GM19328 (cell line): ENCODE data around the gene SH2D2A.

Experiments used
- ATAC-seq: cut with Tn5 transposase; IDR thresholded peaks from one replicate; pipeline ENCODE4 v1.9.1; 2021; ENCODE audit warnings: mild to moderate bottlenecking, moderate library complexity; ENCODE audit not compliant: unreplicated experiment

SH2D2A gene

DNA sequence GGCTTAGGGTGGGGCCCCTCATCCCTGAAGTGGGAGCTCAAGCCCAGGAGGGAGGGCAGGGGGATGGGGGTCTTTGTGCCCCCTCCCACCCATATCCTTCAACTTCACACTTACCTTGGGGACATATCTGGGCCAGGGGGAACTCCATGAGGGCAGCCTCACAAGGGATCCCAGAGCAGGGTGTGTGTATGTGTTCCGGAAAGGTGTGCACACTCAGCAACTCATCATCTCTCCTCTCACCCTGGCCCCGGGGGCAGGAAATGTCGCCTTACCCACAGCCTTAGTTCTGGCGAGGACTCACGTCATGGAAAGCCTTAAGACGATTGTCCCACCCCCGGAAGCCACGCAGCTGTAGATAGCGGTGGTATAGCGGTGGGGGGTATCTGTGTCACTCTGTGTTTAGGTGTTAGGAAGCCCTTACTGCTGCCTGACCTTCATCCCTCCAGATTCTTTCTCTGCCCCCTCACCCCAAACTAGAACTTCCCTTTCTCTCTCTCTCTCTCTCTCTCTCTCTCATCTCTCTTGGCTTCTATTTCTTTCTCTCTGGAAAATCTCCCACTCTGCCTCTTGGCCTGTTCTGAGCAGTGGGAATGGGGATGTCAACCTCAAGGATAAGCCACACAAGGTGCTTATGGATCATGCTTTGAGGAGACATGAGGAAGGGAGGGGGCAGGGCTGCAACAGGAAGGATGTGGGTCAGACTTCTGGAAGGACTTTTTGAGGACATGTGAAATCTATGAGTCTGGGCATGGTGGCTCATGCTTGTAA lies at the start of gene SH2D2A:
TSS of gene SH2D2A (minus strand) at position 288 of the 768 bp plus-strand sequence. CDS start at position 148, 140 bp downstream.
- no peak for ATAC-seq

DNA sequence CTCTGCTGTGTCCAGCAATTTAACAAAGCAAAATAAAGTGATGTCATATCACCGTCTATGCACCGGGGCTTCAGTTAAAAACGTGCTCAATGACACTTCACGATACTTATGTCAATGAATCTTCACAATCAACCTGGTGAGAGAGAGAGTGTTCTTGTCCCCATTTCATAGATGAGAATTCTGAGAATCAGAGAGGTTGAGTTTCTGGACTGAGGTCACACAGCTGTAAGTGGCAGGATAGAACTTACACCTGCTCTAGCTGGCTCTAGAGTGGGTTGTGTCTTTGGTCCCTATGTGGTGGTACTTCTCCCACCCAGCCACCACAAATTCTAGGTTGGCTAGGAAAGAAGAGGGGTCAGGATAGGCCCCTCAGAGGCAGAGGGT lies 49.2 kb upstream of the SH2D2A start:
- ATAC-seq: no peak

DNA sequence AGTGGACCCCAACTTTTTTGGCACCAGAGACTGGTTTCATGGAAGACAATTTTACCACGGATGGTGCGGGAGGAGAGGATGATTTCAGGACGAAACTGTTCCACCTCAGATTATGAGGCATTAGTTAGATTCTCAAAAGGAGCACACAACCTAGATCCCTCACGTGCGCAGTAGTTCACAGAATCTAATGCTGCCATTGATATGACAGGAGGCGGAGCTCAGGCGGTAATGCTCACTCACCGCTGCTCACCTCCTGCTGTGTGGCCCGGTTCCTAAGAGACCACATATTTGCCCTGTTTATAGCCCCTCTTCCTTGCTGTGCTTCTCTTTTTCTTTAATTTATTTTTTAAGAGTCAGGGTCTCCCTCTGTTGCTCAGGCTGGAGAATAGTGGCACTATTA lies 48.6 kb upstream of the SH2D2A start:
- ATAC-seq: no peak

DNA sequence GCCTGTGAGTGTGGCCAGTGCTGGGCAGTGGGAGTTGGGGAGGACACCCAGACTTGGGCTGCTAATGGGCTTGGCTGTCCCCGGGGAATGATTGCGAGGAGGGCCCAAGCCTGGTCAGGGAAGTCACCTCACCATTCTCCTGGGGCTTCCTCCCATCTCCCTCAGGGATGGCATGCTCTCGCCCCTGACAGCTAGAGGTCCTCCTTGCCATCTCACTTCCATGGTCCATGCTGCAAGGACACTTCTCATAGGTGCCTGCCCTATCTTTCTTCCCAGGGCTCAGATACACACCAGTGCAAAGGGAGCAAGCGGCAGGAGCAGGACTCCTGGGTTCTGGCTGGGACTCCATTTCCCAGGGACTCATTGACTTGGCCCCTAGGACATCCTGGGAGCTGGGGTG lies 48.1 kb upstream of the SH2D2A start:
- no peak for ATAC-seq

DNA sequence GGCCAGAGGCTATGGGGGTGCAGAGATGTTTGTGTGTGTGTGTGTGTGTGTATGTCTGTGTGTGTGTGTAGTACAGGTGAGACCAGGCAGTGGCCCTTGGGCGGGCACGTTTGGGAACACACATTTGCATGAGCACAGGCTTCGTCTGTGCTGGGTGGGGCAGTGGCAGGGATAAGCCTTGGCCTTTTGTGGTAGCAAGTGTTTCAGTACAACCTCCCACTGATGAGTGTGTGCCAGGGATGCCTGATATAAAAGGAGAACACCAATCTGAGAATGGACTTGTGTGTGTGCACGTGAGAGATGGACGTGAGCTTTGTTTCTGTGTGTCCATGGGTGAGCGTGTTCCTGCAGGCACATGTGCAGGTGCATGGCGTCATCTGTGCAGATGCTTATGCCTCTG lies 47.0 kb upstream of the SH2D2A start:
- ATAC-seq: no peak

DNA sequence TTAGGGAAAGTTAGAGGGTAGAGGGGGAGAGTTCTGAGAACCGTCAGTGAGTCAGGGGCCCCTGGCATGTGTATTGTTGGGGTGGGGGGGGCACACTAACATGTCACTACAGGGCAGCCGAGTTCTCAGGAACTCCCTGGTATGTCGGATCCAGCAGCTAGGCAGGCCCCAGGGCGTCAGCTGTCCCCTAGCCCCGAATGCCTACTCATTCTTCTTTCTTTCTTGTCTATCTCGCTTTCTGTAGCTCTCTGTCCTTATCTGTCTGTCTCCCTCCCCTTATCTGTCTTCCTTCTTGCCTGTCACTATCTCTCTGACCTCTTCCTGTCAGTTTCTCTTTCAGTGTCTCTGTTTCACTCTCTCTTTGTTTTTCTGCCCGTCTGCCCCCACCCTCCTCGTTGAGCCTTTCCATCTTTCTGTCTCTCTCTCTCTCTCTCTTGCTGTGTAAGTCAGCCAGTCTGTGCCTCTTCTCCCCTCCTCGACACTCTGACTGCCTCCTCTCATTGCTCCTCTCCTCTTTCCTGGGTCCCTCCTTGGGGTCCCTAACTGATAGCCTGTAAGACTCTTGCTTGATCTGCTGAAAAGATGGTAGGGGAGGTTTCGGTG lies 46.5 kb upstream of the SH2D2A start:
- ATAC-seq: no peak

DNA sequence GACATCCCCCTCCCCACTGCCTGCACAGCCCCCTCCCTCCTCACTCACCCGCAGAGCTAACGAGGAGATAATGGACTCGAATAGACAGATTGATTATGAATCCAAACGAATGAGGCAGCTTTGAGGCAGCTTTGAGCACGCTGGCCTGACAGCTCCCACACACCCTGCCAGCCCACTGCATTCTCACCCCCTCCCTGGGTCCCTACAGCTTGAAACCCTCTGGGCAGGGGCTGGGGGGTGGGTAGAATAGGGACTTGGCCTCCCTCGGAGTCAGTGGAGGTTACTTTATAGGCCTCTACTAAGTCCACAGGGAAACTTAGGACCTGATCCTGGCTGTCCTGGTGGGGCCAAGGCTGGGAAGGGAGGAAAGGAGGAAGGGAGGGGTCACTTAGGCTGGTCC lies 45.9 kb upstream of the SH2D2A start:
- no peak for ATAC-seq

DNA sequence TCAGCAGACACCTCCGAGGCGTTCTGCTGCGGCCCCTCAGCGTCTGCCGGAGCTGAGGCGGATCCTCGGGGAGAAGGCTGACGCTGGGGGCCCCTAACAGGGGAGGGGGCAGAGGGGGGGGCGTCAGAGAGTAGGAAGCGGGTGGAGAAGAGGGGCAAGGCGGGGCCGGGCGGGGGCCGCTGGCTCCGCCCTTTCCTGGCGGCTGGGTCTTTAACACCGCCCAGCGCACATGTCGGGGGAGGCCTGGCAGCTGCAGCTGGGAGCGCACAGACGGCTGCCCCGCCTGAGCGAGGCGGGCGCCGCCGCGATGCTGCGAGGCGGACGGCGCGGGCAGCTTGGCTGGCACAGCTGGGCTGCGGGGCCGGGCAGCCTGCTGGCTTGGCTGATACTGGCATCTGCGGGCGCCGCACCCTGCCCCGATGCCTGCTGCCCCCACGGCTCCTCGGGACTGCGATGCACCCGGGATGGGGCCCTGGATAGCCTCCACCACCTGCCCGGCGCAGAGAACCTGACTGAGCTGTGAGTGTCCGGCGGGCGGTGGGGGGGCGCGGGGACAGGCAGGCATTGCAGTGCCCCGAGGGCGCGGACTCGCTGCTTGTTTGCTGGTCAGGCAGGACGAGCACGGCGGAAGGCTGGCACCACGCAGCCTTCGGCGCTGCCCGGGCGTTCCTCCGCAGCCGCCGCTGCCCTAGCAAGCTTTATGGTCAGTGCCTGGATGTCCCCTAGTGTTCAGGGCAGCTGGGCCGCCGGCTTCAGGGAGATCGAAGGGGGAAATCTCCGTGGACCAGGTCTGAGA lies 44.2 kb upstream of the SH2D2A start, which contains the start of gene NTRK1:
TSS of gene NTRK1 (plus strand) at position 238 of the 796 bp plus-strand sequence. CDS start at position 308, 70 bp downstream.
- ATAC-seq: no peak

DNA sequence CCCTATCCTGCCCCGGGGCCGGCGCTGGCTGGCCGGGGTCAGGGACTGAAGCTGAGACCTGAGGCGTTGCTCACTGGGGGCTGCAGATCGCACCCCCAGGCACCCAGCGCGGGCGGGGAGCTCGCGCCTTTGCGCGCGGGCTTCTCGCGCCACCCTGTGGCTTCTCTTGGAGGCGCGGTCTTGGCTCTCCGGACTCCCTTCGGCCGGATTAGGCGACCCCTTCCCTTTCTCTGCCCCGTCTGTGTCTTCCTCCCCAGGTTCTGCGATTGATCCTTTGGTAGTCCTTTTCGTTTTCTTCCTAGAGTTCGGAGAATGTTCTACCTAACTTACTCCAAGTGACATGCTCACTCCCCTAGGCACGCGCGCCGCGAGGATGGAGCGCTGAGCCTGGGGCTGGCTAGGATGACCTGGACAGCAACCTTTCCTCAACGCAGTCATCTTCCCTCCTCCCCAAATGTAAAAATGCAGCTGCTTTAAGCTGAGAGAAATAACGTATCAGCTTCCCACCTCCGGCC lies 43.5 kb upstream of the SH2D2A start:
- no peak for ATAC-seq

DNA sequence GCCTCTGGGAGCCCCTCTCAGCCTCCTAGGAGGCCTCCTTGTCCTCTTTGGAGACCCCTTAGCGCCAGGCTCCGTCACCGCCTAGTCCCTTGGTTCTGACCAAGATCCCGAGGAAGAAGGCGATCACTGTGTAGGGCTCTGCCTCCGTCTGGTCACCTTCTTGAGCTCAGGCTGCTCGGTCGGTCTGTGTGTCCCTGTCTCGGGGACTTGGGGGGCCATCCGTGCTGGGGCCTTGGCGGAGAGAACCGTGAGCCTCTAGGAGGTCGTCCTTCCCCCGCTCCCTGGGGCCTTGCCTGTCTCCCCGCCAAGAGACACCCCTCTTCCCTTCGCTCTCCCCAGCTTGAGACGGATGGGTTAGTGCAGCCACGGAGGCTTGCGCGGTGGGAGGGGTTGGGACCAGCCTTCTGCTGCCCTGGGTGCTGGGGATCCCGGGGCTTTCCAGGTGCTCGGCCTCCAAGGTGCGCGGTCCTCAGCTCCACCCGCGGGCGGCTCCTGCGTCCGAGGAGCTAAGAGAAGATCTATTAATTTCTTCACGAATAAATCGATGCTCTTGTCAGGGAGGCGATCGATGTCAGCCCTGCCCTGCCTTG lies 43.0 kb upstream of the SH2D2A start:
- ATAC-seq: no peak

DNA sequence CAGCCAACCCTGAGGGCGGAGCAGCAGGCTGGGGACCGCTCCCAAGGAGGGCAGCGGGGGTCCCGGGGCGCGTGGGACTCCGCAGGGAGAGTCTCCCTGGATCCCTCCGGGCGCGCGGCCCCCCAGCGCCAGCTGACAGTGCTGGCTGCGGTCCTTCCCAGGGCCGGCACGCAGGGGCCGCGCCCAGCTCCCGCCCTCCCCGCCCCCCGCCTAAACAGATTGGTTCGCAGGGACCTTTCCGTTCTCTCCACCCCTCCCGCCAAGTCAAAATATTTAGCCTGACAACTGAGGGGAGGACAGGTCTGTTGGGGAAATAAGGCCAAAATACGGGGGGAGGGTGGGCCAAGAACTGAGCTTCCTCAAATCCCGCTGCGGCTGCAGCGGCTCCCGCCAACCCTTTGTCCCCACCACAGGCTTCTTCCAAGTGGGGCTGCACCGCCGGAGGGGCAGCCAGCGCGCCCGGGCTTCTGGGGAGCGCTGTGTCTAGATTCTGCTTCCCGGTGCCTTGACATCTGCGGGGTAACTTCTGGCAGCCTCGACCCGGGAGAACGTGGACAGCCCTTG lies 42.4 kb upstream of the SH2D2A start, which contains the start of gene INSRR:
TSS of gene INSRR (minus strand) at position 159 of the 564 bp plus-strand sequence. CDS start 496 bp downstream, outside the sequence.
- no peak for ATAC-seq

DNA sequence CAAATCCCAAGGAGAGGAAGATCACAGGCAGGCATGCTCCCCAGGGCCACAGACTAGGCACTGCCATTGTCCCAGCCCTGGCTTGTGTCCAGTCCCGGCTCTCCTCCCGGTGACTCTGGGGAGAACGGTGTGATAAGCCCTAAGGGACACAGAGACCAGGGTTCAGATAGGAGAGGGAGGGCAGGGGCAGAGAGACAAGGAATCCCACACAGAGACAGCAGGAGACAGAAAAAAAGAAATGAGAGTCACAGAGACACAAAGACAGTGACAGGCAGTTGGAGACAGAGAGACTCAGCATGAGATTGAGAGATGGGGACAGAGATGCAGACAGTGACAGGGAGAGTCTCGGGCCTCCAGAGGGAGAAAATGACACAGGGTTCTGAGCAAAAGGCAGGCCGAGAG lies 41.9 kb upstream of the SH2D2A start:
- no peak for ATAC-seq

DNA sequence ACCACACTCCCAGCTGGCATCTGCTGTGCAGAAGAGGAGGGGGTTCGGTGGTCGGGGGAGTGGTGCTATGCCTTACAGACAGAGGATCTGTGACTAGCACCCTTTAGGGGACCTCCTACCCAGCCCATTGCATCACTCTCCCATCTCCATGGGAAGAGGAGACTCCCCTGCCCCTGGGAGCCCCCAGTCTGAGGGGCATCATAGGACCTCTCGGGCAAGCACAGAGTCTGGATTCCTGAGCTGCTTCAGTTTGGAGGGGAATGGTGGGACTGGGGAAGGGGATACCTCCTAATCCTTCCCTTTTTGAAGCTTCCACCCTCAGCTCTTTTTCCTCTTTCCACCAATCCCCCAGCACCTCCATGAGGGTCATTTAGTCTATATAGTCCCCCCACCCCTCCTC lies 40.9 kb upstream of the SH2D2A start:
- ATAC-seq: no peak

DNA sequence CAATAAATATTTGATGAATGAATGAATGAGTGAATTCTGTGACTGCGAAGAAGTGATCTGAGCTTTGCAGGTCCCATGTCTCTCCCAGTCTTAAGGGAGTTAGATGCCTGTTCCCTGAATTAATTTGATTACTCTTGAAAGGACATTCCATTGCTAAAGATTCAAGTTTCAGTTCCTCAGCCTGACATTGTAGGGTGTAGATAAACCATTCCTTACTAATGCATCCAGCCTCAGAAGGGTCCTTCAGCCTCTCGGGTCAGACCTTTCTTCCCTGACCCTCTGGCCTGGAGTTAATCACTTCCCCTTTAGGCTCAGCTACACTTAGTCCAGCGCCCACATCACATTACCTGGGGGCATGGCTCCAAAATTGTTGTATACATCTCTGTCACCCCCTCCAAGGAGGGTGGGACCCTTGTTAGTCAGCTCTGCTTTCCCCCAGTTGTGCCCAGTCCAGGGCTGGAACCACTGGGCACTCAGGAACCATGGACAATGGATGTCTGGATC lies 39.7 kb upstream of the SH2D2A start:
- ATAC-seq: no peak

DNA sequence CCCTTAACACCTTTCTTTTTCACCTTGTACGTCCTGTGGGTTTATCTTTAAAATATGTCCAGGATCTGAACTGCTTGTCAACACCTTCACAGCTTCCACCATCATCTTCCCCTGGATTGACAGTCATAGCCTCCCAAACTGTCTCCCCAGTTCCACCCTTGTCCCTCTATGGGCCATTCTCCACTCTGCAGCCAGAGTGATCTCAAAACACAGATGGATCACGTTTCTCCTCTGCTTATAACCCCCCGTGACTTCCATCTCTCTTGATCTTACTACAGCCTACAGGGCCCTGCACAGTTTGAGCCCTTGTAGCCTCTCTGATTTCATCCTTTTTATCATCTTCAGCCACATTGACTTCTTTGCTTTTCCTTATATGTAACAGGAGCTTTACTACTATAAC lies 38.0 kb upstream of the SH2D2A start:
- ATAC-seq: no peak

DNA sequence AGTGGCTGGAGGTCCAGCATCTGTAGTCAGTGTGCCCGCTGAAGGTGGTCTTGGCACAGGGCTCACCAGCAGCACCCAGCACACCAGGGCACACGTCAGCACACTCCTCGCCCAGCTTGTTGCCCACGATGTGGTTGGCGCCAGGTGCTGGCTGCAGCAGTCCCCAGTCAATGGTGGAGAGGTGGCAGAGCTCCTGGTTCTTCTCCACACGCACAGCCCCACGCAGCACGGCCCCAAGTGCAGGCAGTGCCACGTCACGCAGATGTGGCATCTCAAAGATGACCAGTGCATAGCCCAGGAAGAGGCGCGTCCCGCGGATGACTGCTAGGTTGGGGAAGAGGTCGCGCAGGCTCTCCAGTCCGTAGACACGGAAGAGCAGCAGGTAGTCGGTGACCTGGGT lies 37.1 kb upstream of the SH2D2A start:
- no peak for ATAC-seq

DNA sequence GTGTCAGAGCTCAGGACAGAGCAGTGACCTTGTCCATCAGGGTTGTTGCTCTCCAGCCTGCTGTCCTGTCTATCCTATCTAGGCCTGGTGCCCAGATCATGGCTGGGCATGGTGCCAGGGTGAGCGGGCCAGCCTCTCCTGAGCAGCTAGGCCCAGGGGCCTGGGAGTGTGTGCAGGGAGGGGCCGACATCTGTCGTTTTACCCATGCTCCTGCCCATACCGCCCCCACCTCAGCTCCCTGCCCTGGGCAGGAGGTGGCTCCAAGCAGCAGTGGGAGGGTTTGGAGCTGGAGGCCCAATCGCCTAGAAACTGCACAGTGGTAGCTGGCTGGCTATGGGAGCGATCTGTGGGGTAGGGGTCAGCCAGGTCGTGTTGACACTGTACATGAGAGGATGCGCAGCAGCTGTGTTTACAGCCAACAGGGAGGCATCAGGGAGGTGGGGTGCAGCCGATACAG lies 35.8 kb upstream of the SH2D2A start:
- ATAC-seq: no peak

DNA sequence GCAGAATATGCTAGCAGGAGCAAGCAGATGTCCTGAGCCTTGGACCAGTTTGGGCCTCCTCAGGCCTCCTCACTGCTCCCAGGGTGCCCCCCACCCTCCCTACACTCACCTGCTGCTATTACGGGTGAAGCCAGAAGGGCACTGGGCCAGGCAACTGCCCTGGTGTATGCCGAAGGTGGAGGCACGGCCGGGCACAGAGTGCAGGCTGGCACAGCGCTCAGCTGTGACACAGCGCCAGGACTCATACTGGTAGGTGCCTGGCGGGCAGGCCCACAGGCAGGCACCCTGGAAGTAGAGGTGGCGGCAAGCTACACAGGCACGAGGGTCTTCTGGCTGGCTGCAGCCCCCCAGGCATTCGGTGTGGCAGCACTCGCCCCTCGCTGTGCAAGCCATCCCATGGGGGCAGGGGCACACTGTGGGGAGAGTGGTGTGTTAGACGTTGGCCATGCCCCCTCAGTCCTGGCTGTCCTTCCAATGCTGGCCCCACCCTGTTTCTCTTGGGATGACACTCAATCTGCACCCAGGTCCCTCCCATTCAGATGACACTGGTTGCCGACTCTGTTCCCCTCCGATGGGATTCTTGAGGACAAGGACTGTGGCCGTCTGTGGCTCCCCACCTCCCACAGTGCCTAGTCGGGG lies 35.2 kb upstream of the SH2D2A start:
- no peak for ATAC-seq

DNA sequence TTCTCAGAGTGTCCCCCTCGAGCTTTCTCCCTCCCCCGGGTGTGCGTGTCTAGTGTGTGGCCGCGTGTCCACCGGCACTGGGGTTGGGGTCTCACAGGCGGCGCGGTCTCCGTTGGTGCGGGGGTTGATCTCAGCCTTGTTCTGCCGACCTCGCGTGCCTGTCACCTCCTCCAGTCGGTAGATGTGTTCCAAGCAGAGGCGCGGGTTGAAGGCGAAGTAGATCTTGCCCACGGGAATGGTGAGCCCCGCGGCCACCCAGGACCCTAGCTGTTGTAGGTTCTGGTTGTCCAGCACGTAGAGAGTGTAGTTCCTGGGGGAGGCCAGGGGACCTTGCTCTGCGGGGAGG lies 32.5 kb upstream of the SH2D2A start:
- no peak for ATAC-seq
